CD4-positive, CD25-positive, alpha-beta regulatory T cell (primary cell): ENCODE measurements around the gene DRD2. TPM values are rescaled to one million over a fixed set of nuclear protein-coding genes. Genes with fewer than 3 reads are reported as not detected.

Experiments
- ATAC-seq, 2 donors: fragments of 150-1000 bp; cut with Tn5 transposase; one replicate each; pipeline ENCODE4 v1.10.0; 2021; ENCODE audit warnings: low read depth in 2 of 2, moderate number of reproducible peaks in 2 of 2, moderate library complexity in 1 of 2
- DNase-seq, 3 donors: peaks; one replicate each; pipeline versions ENCODE4 v3.0.0 to v3.0.0-alpha.2; 2012 to 2022; ENCODE audit warnings: mixed read lengths in 1 of 3
- H3K27ac ChIP-seq: one replicate; pipeline ENCODE4 v1.7.0; 2013; ENCODE audit warnings: mild to moderate bottlenecking, low read length; ENCODE audit not compliant: insufficient read depth, poor library complexity, severe bottlenecking
- H3K27me3 ChIP-seq: one replicate; pipeline ENCODE4 v1.7.0; 2013; ENCODE audit warnings: low read length; ENCODE audit not compliant: control insufficient read depth, insufficient read depth
- H3K36me3 ChIP-seq: one replicate; pipeline ENCODE4 v1.7.0; 2013; ENCODE audit warnings: mild to moderate bottlenecking, low read length, moderate library complexity; ENCODE audit not compliant: control insufficient read depth, insufficient read depth
- H3K4me1 ChIP-seq: 2 replicates; pipeline ENCODE4 v1.7.0; 2013; ENCODE audit warnings: mild to moderate bottlenecking, low read length; ENCODE audit not compliant: insufficient read depth, control insufficient read depth, poor library complexity, severe bottlenecking
- H3K4me3 ChIP-seq: one replicate; pipeline ENCODE4 v1.7.0; 2013; ENCODE audit warnings: low read depth, mild to moderate bottlenecking, low read length, moderate library complexity
- H3K9me3 ChIP-seq, 2 experiments: 1 replicate in 1 of 2; 2 replicates in 1 of 2; pipeline ENCODE4 v1.7.0; 2013; ENCODE audit warnings: low read length in 2 of 2, mild to moderate bottlenecking in 1 of 2, moderate library complexity in 1 of 2; ENCODE audit not compliant: control insufficient read depth in 2 of 2
- H3K27ac Mint-ChIP-seq, 3 donors: one replicate each; pipeline ENCODE4 v1.8.0; 2020 to 2022; ENCODE audit warnings: mild to moderate bottlenecking in 3 of 3, mixed read lengths in 3 of 3, moderate library complexity in 2 of 3
- H3K27me3 Mint-ChIP-seq: one replicate; pipeline ENCODE4 v1.8.0; 2022; ENCODE audit warnings: mild to moderate bottlenecking, mixed read lengths
- H3K36me3 Mint-ChIP-seq: one replicate; pipeline ENCODE4 v1.8.0; 2020; ENCODE audit warnings: mixed read lengths
- H3K4me1 Mint-ChIP-seq, 4 donors: one replicate each; pipeline ENCODE4 v1.8.0; 2020 to 2022; ENCODE audit warnings: mixed read lengths in 4 of 4, mild to moderate bottlenecking in 1 of 4
- H3K4me3 Mint-ChIP-seq, 4 donors: one replicate each; pipeline ENCODE4 v1.8.0; 2020 to 2022; ENCODE audit warnings: mild to moderate bottlenecking in 4 of 4, mixed read lengths in 4 of 4, moderate library complexity in 3 of 4
- H3K9me3 Mint-ChIP-seq, 7 donors: one replicate each; pipeline ENCODE4 v1.8.0; 2020 to 2022; ENCODE audit warnings: mixed read lengths in 7 of 7, mild to moderate bottlenecking in 3 of 7, moderate library complexity in 2 of 7
- polyA plus RNA-seq, 4 donors: library from polyadenylated mRNA; unstranded; fragments of 300-500 nt; fragmentation: Illumina TruSeq; gene quantifications; one replicate each; pipeline ENCODE4 v1.2.3, GENCODE V29; 2021
- total RNA-seq: library from RNA; stranded (reverse); gene quantifications from one replicate; pipeline ENCODE4 v1.2.3, GENCODE V29; 2022

The DRD2 gene
- total and polyA plus RNA-seq, 5 donors from 2014 or later: 0.11 TPM; not detected in 4

GRCh38 chr11:113507341-113507740 lies 32.1 kb upstream of the DRD2 start:
- Histone ChIP-seq H3K27ac (no peak overlapping the region), H3K9me3 (no peaks in the 10 kb centered on the region), H3K36me3 (no peaks in the 10 kb centered on the region), H3K4me3 (no peak overlapping the region), H3K27me3 (peaks cover 2% of the 10 kb centered on the region), H3K4me1 (no peaks in the 10 kb centered on the region)
- Mint-ChIP-seq H3K9me3 (peaks cover 0 to 3% (median 0%) of the 10 kb centered on the region in 7 donors), H3K4me1 (no peaks in the 10 kb centered on the region), H3K36me3 (no peaks in the 10 kb centered on the region), H3K4me3 (no peak overlapping the region), H3K27ac (peak overlapping the region in 1 of 3 donors; percentile 16), H3K27me3 (peaks cover 36% of the 10 kb centered on the region)
- no peak for ATAC-seq
- DNase-seq: no peak

DNA sequence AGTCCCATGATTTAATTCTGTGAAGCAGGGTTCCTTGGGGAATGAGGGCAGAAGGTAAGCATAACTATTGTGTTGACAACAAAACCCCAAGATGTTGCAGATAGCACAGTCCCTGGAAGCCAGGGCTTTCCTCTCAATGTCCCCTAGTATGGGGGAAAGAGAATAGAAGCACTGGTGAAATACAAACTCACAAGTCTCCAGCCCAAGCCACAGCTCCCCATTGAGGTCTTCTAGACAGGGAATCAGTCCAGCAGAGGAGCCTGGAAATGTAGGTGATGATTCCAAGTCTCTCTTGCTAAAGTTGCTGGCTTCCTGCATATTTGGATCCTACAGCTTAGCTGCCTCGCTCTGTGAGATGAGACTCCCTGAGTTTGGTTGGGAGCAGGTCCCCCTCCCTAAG lies 31.7 kb upstream of the DRD2 start:
- H3K9me3 Mint-ChIP-seq: peaks cover 0 to 3% (median 0%) of the 10 kb centered on the region in 7 donors
- no peaks in the 10 kb centered on the region for H3K4me1 Mint-ChIP-seq
- no peaks in the 10 kb centered on the region for H3K36me3 Mint-ChIP-seq
- H3K4me3 ChIP-seq: no peak overlapping the region
- H3K27me3 ChIP-seq: peaks cover 2% of the 10 kb centered on the region
- no peak overlapping the region for H3K27ac ChIP-seq
- no peaks in the 10 kb centered on the region for H3K36me3 ChIP-seq
- no peak for DNase-seq
- peak overlapping the region in 1 of 3 donors; percentile 16 for H3K27ac Mint-ChIP-seq
- ATAC-seq: no peak
- H3K4me1 ChIP-seq: no peaks in the 10 kb centered on the region
- no peaks in the 10 kb centered on the region for H3K9me3 ChIP-seq
- no peak overlapping the region for H3K4me3 Mint-ChIP-seq
- H3K27me3 Mint-ChIP-seq: peaks cover 39% of the 10 kb centered on the region

DNA sequence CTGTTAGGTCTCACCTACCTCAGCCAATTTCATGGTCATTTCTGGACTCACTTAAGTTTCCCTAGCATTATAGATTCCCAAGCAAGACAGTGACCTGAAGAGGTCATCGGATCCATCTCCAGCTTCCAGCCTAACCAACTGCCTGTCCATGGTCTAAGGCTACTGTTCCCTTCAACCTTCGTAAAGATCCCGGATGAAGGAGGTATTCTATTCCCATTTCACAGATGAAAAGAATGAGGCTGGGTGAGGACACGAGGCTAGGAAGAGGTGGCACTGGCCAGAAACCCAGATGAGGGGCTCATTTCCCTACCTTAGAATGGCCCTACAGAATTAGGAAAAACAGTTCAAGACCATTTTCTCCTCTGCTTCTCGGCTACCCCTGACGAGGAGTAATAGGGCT lies 31.3 kb upstream of the DRD2 start:
- no peaks in the 10 kb centered on the region for H3K9me3 ChIP-seq
- no peaks in the 10 kb centered on the region for H3K36me3 Mint-ChIP-seq
- H3K36me3 ChIP-seq: no peaks in the 10 kb centered on the region
- H3K27ac Mint-ChIP-seq: no peak overlapping the region
- no peaks in the 10 kb centered on the region for H3K4me1 ChIP-seq
- H3K9me3 Mint-ChIP-seq: peaks cover 0 to 1% (median 0%) of the 10 kb centered on the region in 7 donors
- ATAC-seq: no peak
- no peak overlapping the region for H3K4me3 ChIP-seq
- H3K27me3 ChIP-seq: peaks cover 2% of the 10 kb centered on the region
- H3K27me3 Mint-ChIP-seq: peaks cover 43% of the 10 kb centered on the region
- no peaks in the 10 kb centered on the region for H3K4me1 Mint-ChIP-seq
- no peak overlapping the region for H3K4me3 Mint-ChIP-seq
- no peak for DNase-seq
- no peak overlapping the region for H3K27ac ChIP-seq

DNA sequence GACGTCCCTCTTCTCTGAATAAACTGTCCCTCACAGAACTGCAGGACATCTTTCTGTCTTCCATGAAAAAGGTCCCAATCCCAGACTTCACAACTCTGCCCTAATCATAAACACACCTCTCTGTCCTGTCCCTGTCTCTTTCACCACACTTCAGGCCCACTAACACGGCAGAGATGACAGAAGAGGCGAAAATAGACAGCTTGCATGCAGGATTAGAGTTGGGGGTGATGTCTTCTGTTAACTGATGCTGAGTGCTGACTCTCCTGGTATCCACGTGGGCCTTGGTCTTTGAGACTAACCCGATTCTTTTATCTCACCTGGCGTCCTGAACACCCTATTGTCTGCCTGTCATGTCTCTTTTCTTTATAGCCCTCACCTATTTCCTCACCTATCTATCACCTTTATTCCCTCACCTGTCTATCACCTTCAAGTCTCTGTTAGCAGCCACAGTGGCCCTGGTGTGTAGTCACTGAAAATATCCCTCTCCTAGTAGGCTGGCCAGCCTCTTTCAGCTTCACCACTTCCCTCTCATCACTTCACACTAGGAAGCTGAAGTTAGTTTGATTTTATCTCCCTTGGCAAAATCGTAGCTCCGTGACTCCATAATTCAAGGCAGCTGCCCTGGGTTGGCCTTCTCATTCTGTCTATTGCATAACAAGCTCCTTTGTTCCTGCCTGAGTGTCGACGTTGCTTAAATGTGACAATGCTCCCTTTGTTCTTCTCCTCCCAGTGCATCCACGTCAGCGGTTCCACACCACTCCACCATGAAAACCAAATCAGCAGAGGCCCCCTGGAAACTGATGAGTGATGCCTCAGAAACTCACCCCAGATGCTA lies 30.6 kb upstream of the DRD2 start:
- peaks cover 47% of the 10 kb centered on the region for H3K27me3 Mint-ChIP-seq

GRCh38 chr11:113505046-113505445 lies 29.8 kb upstream of the DRD2 start:
- H3K9me3 Mint-ChIP-seq: peaks cover 0 to 2% (median 0%) of the 10 kb centered on the region in 7 donors
- no peak overlapping the region for H3K27ac Mint-ChIP-seq
- H3K4me3 Mint-ChIP-seq: no peak overlapping the region
- no peak for DNase-seq
- no peaks in the 10 kb centered on the region for H3K4me1 ChIP-seq
- H3K27ac ChIP-seq: no peak overlapping the region
- no peak overlapping the region for H3K4me3 ChIP-seq
- H3K4me1 Mint-ChIP-seq: no peaks in the 10 kb centered on the region
- ATAC-seq: no peak
- no peaks in the 10 kb centered on the region for H3K36me3 ChIP-seq
- H3K27me3 ChIP-seq: peaks cover 4% of the 10 kb centered on the region
- H3K9me3 ChIP-seq: no peaks in the 10 kb centered on the region
- H3K27me3 Mint-ChIP-seq: peaks cover 45% of the 10 kb centered on the region
- H3K36me3 Mint-ChIP-seq: no peaks in the 10 kb centered on the region

More for the DNA sequence above, 30.6 kb upstream of the DRD2 start:
- Mint-ChIP-seq H3K4me3 (no peak overlapping the region), H3K9me3 (peaks cover 0 to 2% (median 0%) of the 10 kb centered on the region in 7 donors), H3K36me3 (no peaks in the 10 kb centered on the region), H3K4me1 (no peaks in the 10 kb centered on the region), H3K27ac (peak overlapping the region in 1 of 3 donors; percentile 0)
- Histone ChIP-seq H3K27me3 (peaks cover 4% of the 10 kb centered on the region), H3K4me3 (no peak overlapping the region), H3K4me1 (no peaks in the 10 kb centered on the region), H3K27ac (no peak overlapping the region), H3K9me3 (no peaks in the 10 kb centered on the region), H3K36me3 (no peaks in the 10 kb centered on the region)
- DNase-seq (no peak), ATAC-seq (no peak)

GRCh38 chr11:113504586-113504985 lies 29.4 kb upstream of the DRD2 start:
- no peaks in the 10 kb centered on the region for H3K9me3 ChIP-seq
- ATAC-seq (no peak), DNase-seq (no peak)
- Mint-ChIP-seq H3K36me3 (no peaks in the 10 kb centered on the region), H3K9me3 (peaks cover 0 to 2% (median 0%) of the 10 kb centered on the region in 7 donors), H3K27ac (no peak overlapping the region), H3K27me3 (peaks cover 40% of the 10 kb centered on the region), H3K4me3 (no peak overlapping the region), H3K4me1 (no peaks in the 10 kb centered on the region)
- H3K4me1 ChIP-seq: no peaks in the 10 kb centered on the region
- peaks cover 4% of the 10 kb centered on the region for H3K27me3 ChIP-seq
- no peaks in the 10 kb centered on the region for H3K36me3 ChIP-seq
- H3K27ac ChIP-seq: no peak overlapping the region
- H3K4me3 ChIP-seq: no peak overlapping the region

- H3K4me3 Mint-ChIP-seq: no peak overlapping the region
- H3K27ac ChIP-seq: no peak overlapping the region
- DNase-seq: no peak
Measured at GRCh38 chr11:113504071-113504470, 28.9 kb upstream of the DRD2 start.

More at GRCh38 chr11:113504071-113504470, 28.9 kb upstream of the DRD2 start:
- no peak overlapping the region for H3K27ac Mint-ChIP-seq
- Histone ChIP-seq H3K4me1 (no peaks in the 10 kb centered on the region), H3K4me3 (no peak overlapping the region), H3K9me3 (no peaks in the 10 kb centered on the region), H3K27me3 (peaks cover 4% of the 10 kb centered on the region), H3K36me3 (no peaks in the 10 kb centered on the region)
- H3K27me3 Mint-ChIP-seq: peaks cover 38% of the 10 kb centered on the region
- H3K9me3 Mint-ChIP-seq: peaks cover 0 to 2% (median 0%) of the 10 kb centered on the region in 7 donors
- no peaks in the 10 kb centered on the region for H3K36me3 Mint-ChIP-seq
- no peak for ATAC-seq
- no peaks in the 10 kb centered on the region for H3K4me1 Mint-ChIP-seq
